Stromal cell of bone marrow (primary cell): ENCODE results near the gene CHGA.

Experiments
- DNase-seq: peaks from one replicate; pipeline ENCODE4 v3.0.0-alpha.2; 2012; ENCODE audit warnings: low read depth

CHGA gene

GRCh38 chr14:92905667-92906066, 17.3 kb upstream of the CHGA start:
- no peak for DNase-seq

- DNase-seq, result no peak
Measured at GRCh38 chr14:92906420-92906819, 16.5 kb upstream of the CHGA start.

GRCh38 chr14:92906823-92907222, 16.1 kb upstream of the CHGA start:
- DNase-seq, result no peak

- no peak for DNase-seq
Measured at GRCh38 chr14:92907316-92907911, 15.5 kb upstream of the CHGA start.

- no peak for DNase-seq
Measured at GRCh38 chr14:92914087-92914656, 8.8 kb upstream of the CHGA start.

DNA sequence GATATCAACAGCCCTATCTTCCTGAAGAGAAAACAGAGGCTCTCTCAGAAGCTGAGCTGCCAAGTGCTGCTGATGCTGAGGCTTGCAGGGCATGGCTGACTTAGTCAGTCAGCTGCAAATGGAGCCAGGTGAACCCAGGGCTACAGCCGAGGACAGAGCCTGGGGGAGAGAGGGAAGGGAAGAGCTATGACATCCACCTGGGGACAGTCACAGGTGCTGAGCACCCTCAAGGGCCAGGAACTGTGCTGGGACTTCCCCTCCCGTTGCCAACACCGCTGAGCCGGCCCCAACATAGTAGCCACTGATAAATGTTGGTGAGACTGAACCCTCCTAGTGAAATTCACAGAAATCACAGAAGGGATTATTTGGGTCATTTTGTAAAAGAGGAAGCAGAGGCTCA, 6.7 kb upstream of the CHGA start:
- DNase-seq, result no peak

- no peak for DNase-seq
Measured at GRCh38 chr14:92917041-92917940, 5.7 kb upstream of the CHGA start.

DNA sequence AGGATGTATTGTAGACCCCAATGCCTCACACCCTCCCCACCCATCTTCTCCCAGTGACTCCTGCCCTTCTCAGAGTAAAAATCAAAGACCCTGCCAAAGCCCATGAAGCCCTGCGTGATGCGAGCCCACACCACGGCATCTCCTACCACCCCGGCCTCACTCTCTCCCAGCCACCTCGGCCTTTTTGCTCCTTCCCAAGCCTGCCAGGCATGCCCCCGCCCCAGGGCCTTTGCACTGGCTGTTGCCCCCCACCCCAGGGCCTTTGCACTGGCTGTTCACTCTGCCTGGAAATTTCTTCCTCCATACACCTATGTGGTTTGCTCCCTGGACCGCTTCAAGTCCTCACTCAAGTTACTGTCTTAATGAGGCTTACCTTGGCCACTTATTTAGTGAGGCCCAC, 5.0 kb upstream of the CHGA start:
- no peak for DNase-seq

DNA sequence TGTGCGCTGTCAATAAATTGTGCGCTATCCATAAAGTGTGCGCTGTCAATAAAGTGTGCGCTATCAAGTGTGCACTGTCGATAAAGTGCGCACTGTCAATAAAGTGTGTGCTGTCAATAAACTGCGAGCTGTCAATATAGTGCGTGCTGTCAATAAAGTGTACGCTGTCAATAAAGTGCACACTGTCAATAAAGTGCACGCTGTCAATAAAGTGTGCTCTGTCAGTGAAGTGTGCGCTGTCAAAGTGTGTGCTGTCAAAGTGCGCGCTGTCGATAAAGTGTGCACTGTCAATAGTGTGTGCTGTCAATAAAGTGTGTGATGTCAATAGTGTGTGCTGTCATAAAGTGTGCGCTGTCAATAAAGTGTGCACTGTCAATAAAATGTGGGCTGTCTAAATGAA, 2.9 kb upstream of the CHGA start:
- DNase-seq, result no peak

DNA sequence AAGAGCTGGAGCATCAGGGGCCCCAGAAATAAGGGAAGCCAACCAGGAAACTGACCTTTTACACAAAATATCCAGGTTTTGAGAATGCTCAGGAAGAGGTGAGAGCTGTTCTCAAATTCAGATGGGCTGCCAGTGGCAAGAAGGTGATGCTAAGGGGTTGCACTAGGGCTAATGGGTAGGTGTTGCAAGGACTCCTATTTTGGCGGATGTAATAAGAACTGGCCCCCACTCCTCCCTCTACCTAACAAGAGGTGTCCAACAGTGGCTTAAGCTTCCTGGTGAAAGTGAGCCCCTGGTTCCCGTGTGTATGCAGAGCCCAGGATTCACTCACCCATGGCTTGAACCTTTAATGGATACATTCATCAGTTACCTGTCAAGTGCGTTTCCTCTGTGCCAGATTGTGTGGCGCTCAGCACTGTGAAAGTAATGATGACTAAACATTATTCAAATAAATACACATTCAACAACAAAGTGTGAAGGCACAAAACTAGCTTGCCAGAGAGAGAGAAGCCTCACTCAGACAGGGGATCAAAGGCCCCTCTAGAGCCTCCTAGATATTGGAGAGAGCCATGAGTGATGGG, 705 bp upstream of the CHGA start:
- DNase-seq, result no peak

GRCh38 chr14:92923744-92924103, 774 bp downstream of the CHGA start:
- no peak for DNase-seq

- no peak for DNase-seq
Measured at GRCh38 chr14:92924247-92924646, 1.3 kb downstream of the CHGA start.

- no peak for DNase-seq
Measured at GRCh38 chr14:92925446-92925845, 2.5 kb downstream of the CHGA start.

DNA sequence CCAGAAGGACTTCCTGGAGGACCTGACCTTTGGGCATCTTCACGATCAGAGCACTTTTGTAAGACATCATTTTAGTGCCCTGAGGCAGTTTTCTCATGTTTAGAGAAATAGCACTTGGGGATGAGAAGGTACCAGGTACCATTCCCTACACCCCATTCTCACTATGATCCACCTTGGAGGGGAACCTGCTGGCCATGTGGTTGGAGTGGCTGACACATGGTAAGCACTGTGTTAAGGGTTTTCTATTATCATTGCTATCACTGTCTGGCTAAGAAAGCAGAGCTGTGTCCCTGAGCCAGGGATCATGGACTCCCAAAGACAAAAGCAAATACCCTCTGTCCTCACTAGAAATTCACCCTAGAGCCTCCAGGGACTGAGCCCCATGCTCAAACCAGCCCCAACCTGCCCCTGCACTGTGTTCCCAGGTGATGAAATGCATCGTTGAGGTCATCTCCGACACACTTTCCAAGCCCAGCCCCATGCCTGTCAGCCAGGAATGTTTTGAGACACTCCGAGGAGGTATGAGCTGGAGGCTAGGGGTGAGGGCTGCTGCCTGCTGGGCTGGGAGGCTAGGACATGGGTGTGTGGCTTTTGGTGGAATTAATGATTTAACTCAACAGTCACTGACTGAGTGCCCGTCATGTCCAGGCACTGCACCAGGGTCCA, 3.4 kb downstream of the CHGA start:
- no peak for DNase-seq

- no peak for DNase-seq
Measured at GRCh38 chr14:92926931-92927330, 4.0 kb downstream of the CHGA start.

GRCh38 chr14:92927349-92928257, 4.7 kb downstream of the CHGA start:
- no peak for DNase-seq

- DNase-seq, result no peak
Measured at GRCh38 chr14:92928258-92928629, 5.3 kb downstream of the CHGA start.

GRCh38 chr14:92928961-92929688, 6.2 kb downstream of the CHGA start:
- DNase-seq, result no peak

- no peak for DNase-seq
Measured at GRCh38 chr14:92929689-92930608, 7.0 kb downstream of the CHGA start.
